GM23338 (cell line): ENCODE data around the gene TP53BP2. TPM values are rescaled to one million over a fixed set of nuclear protein-coding genes. Genes with fewer than 3 reads are reported as not detected.

Experiments used
- ATAC-seq: fragments of 200-7000 bp; cut with Tn5 transposase; 3 replicates; pipeline ENCODE4 v1.9.1; 2020
- DNase-seq: peaks from one replicate; pipeline ENCODE4 v3.0.0-alpha.2; 2015; ENCODE audit warnings: low spot score
- H2AFZ ChIP-seq: fragments of 200-600 bp; sonication (generic); 2 replicates; pipeline ENCODE4 v1.8.0; 2016; ENCODE audit warnings: antibody characterized with exemption, mild to moderate bottlenecking, moderate library complexity
- H3F3A ChIP-seq: fragments of 200-600 bp; sonication (generic); replicated peaks from 2 replicates; pipeline ENCODE4 v1.8.0; 2017; ENCODE audit warnings: antibody characterized with exemption, mixed run types, low read depth
- H3K27ac ChIP-seq: fragments of 200-600 bp; sonication (generic); 2 replicates; pipeline ENCODE4 v1.6.1; 2016; ENCODE audit warnings: low read depth
- H3K27me3 ChIP-seq: fragments of 200-600 bp; sonication (generic); 2 replicates; pipeline ENCODE4 v1.8.0; 2016; ENCODE audit warnings: mild to moderate bottlenecking, mixed run types, moderate library complexity; ENCODE audit not compliant: insufficient read depth
- H3K36me3 ChIP-seq: fragments of 200-600 bp; sonication (generic); 2 replicates; pipeline ENCODE4 v1.8.0; 2016; ENCODE audit warnings: mild to moderate bottlenecking; ENCODE audit not compliant: insufficient read depth
- H3K4me1 ChIP-seq: fragments of 200-600 bp; sonication (generic); 2 replicates; pipeline ENCODE4 v1.8.0; 2016; ENCODE audit warnings: mild to moderate bottlenecking, moderate library complexity; ENCODE audit not compliant: insufficient read depth
- H3K4me2 ChIP-seq: fragments of 200-600 bp; sonication (generic); 2 replicates; pipeline ENCODE4 v1.7.1; 2017; ENCODE audit warnings: mixed run types
- H3K4me3 ChIP-seq: fragments of 200-600 bp; sonication (generic); 2 replicates; pipeline ENCODE4 v1.6.1; 2016; ENCODE audit warnings: mixed run types
- H3K79me2 ChIP-seq: fragments of 200-600 bp; sonication (generic); replicated peaks from 2 replicates; pipeline ENCODE4 v1.8.0; 2017; ENCODE audit warnings: mild to moderate bottlenecking; ENCODE audit not compliant: insufficient read depth
- H3K9me2 ChIP-seq: fragments of 200-600 bp; sonication (generic); 2 replicates; pipeline ENCODE4 v1.8.0; 2017; ENCODE audit not compliant: insufficient read depth
- H4K20me1 ChIP-seq: fragments of 200-600 bp; sonication (generic); replicated peaks from 2 replicates; pipeline ENCODE4 v1.8.0; 2017; ENCODE audit warnings: mild to moderate bottlenecking; ENCODE audit not compliant: insufficient read depth
- H3K27ac Mint-ChIP-seq: 2 replicates; pipeline ENCODE4 v1.8.0; 2020; ENCODE audit warnings: inconsistent platforms, mild to moderate bottlenecking, moderate library complexity, mixed read lengths
- H3K27me3 Mint-ChIP-seq: 3 replicates; pipeline ENCODE4 v1.8.0; 2022; ENCODE audit warnings: low read depth, mild to moderate bottlenecking, moderate library complexity, mixed read lengths, inconsistent platforms; ENCODE audit not compliant: insufficient read depth, poor library complexity
- H3K36me3 Mint-ChIP-seq: 3 replicates; pipeline ENCODE4 v1.8.0; 2021; ENCODE audit warnings: low read depth, mild to moderate bottlenecking, inconsistent platforms, moderate library complexity, mixed read lengths
- H3K4me1 Mint-ChIP-seq: 3 replicates; pipeline ENCODE4 v1.8.0; 2020; ENCODE audit warnings: mild to moderate bottlenecking, inconsistent platforms, mixed read lengths
- H3K4me3 Mint-ChIP-seq: 3 replicates; pipeline ENCODE4 v1.8.0; 2021; ENCODE audit warnings: moderate library complexity, mild to moderate bottlenecking, inconsistent platforms, mixed read lengths
- H3K9me3 Mint-ChIP-seq: 3 replicates; pipeline ENCODE4 v1.8.0; 2020; ENCODE audit warnings: moderate library complexity, mild to moderate bottlenecking, inconsistent platforms, mixed read lengths
- CREB1 ChIP-seq: fragments of 250-450 bp; sonication (Bioruptor Pico); IDR thresholded peaks from 2 replicates; pipeline ENCODE4 v1.5.0; 2020; ENCODE audit warnings: low read depth, mild to moderate bottlenecking, moderate library complexity
- EZH2 ChIP-seq: fragments of 200-600 bp; sonication (generic); IDR thresholded peaks from one replicate; pipeline ENCODE4 v1.8.0; 2017; ENCODE audit warnings: antibody characterized with exemption, mild to moderate bottlenecking, low read depth; ENCODE audit not compliant: unreplicated experiment
- EZH2phosphoT487 ChIP-seq: fragments of 200-600 bp; sonication (generic); IDR thresholded peaks from one replicate; pipeline ENCODE4 v1.8.1; 2018; ENCODE audit warnings: antibody characterized with exemption; ENCODE audit not compliant: unreplicated experiment
- JUNB ChIP-seq: IDR thresholded peaks from one replicate; pipeline ENCODE4 v1.6.1; 2016; ENCODE audit warnings: antibody characterized with exemption; ENCODE audit not compliant: unreplicated experiment
- NANOG ChIP-seq: IDR thresholded peaks from 2 replicates; pipeline ENCODE4 v1.6.1; 2016; ENCODE audit warnings: antibody characterized with exemption, borderline replicate concordance
- POLR2AphosphoS5 ChIP-seq: IDR thresholded peaks from 2 replicates; pipeline ENCODE4 v1.6.1; 2016; ENCODE audit warnings: antibody characterized with exemption, low read depth
- STAT1 ChIP-seq: IDR thresholded peaks from one replicate; pipeline ENCODE4 v1.6.1; 2016; ENCODE audit warnings: antibody characterized with exemption; ENCODE audit not compliant: unreplicated experiment
- polyA plus RNA-seq: library from polyadenylated mRNA; unstranded; fragments of >200 nt; fragmentation: Nextera tagmentation; extraction: Ambion mirVana; gene quantifications from 2 replicates; pipeline ENCODE4 v1.2.1, GENCODE V29; 2016
- total RNA-seq: library from RNA; depleted of rRNA; stranded (reverse); fragments of >200 nt; shearing (Covaris generic); gene quantifications from 2 replicates; pipeline ENCODE4 v1.2.3, GENCODE V29; 2014
- TF ChIP-seq, protein P1 (sequence below): IDR thresholded peaks from one replicate; pipeline ENCODE4 v1.6.1; 2018; ENCODE audit warnings: antibody characterized with exemption; ENCODE audit not compliant: unreplicated experiment
- TF ChIP-seq, protein P2 (sequence below): IDR thresholded peaks from 2 replicates; pipeline ENCODE4 v1.6.1; 2016; ENCODE audit warnings: antibody characterized with exemption

TP53BP2 gene
- total and polyA plus RNA-seq, 2 experiments from 2014 or later: 10.1 to 32.9 TPM

DNA sequence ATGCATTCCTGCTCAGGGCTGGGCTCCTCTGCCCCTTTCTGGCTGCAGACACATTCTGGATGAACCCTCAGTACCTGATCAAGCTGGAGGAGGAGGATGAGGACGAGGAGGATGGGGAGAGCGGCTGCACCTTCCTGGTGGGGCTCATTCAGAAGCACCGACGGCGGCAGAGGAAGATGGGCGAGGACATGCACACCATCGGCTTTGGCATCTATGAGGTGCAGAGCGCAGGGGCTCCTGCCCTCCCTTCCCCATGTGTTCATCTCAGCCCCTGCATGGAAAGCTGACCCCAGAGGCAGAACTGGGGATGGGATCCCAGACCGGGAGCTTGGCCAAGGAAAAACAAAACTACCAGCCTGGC, 90.3 kb downstream of the TP53BP2 start:
- Histone ChIP-seq H3K4me2 (no peak overlapping the region), H2AFZ (no peak overlapping the region), H4K20me1 (no peaks in the 10 kb centered on the region), H3K27ac (no peak overlapping the region), H3K27me3 (no peaks in the 10 kb centered on the region), H3K79me2 (no peaks in the 10 kb centered on the region), H3F3A (no peaks in the 10 kb centered on the region), H3K36me3 (no peaks in the 10 kb centered on the region), H3K9me2 (peaks cover 2% of the 10 kb centered on the region; the same call in 1 of the 2 replicates), H3K4me1 (peaks cover 11% of the 10 kb centered on the region), H3K4me3 (no peak overlapping the region)
- Mint-ChIP-seq H3K4me1 (peaks cover 22% of the 10 kb centered on the region), H3K27ac (no peak overlapping the region), H3K36me3 (peaks cover 18% of the 10 kb centered on the region; the same call in 2 of the 3 replicates), H3K4me3 (no peak overlapping the region), H3K27me3 (peaks cover 2% of the 10 kb centered on the region), H3K9me3 (no peaks in the 10 kb centered on the region; the same call in 2 of the 3 replicates)
- TF ChIP-seq, protein P1, sequence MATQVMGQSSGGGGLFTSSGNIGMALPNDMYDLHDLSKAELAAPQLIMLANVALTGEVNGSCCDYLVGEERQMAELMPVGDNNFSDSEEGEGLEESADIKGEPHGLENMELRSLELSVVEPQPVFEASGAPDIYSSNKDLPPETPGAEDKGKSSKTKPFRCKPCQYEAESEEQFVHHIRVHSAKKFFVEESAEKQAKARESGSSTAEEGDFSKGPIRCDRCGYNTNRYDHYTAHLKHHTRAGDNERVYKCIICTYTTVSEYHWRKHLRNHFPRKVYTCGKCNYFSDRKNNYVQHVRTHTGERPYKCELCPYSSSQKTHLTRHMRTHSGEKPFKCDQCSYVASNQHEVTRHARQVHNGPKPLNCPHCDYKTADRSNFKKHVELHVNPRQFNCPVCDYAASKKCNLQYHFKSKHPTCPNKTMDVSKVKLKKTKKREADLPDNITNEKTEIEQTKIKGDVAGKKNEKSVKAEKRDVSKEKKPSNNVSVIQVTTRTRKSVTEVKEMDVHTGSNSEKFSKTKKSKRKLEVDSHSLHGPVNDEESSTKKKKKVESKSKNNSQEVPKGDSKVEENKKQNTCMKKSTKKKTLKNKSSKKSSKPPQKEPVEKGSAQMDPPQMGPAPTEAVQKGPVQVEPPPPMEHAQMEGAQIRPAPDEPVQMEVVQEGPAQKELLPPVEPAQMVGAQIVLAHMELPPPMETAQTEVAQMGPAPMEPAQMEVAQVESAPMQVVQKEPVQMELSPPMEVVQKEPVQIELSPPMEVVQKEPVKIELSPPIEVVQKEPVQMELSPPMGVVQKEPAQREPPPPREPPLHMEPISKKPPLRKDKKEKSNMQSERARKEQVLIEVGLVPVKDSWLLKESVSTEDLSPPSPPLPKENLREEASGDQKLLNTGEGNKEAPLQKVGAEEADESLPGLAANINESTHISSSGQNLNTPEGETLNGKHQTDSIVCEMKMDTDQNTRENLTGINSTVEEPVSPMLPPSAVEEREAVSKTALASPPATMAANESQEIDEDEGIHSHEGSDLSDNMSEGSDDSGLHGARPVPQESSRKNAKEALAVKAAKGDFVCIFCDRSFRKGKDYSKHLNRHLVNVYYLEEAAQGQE: no peak
- TF ChIP-seq EZH2phosphoT487 (no peak), EZH2 (no peak), POLR2AphosphoS5 (no peak), NANOG (no peak)
- TF ChIP-seq, protein P2, sequence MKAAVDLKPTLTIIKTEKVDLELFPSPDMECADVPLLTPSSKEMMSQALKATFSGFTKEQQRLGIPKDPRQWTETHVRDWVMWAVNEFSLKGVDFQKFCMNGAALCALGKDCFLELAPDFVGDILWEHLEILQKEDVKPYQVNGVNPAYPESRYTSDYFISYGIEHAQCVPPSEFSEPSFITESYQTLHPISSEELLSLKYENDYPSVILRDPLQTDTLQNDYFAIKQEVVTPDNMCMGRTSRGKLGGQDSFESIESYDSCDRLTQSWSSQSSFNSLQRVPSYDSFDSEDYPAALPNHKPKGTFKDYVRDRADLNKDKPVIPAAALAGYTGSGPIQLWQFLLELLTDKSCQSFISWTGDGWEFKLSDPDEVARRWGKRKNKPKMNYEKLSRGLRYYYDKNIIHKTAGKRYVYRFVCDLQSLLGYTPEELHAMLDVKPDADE: no peak
- no peak for DNase-seq
- no peak for ATAC-seq

DNA sequence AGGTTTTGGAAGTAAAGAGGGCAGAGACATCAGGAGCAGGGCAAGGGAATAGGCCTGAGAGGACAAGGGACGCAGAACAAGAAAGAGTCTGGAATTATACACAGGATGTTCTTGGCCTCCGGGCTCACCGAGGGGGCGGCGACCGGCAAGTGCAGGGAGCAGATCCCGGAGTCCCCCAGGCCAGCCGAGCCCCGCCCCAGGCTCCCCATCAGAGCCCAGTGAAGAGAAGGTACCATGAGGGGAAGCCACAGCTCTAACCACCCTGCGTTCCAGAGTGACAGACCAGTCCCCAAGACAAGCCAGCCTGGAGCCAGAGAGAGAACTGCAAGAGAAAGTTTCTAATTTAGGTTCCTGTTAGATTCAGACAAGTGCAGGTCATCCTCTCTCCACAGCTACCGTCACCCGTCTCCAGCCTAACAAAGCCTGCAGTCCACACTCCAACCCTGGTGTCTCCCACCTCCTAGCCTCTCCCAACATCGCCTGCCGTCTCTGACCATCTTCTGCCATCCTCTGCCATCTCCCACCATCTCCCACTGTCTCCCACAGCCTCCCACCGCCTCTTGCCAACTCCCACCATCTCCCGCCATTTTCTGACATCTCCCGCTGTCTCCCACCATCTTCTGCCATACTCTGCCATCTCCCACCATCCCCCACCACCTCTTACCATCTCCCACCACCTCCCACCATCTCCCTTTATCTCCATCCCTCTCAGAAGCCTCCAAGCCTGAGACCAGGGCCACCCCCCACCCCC, 90.9 kb downstream of the TP53BP2 start:
- H3K36me3 ChIP-seq: no peaks in the 10 kb centered on the region
- no peaks in the 10 kb centered on the region; the same call in 2 of the 3 replicates for H3K9me3 Mint-ChIP-seq
- no peak overlapping the region for H2AFZ ChIP-seq
- no peak overlapping the region for H3K4me3 ChIP-seq
- H3F3A ChIP-seq: no peaks in the 10 kb centered on the region
- H3K79me2 ChIP-seq: no peaks in the 10 kb centered on the region
- H3K4me1 Mint-ChIP-seq: peaks cover 22% of the 10 kb centered on the region
- peak overlapping the region; percentile 40; the same call in 1 of the 2 replicates for H3K27ac Mint-ChIP-seq
- peaks cover 11% of the 10 kb centered on the region for H3K4me1 ChIP-seq
- H3K4me3 Mint-ChIP-seq: no peak overlapping the region
- H3K27ac ChIP-seq: no peak overlapping the region
- no peaks in the 10 kb centered on the region for H3K27me3 ChIP-seq
- peaks cover 2% of the 10 kb centered on the region for H3K27me3 Mint-ChIP-seq
- no peak overlapping the region for H3K4me2 ChIP-seq
- no peaks in the 10 kb centered on the region for H4K20me1 ChIP-seq
- peaks cover 2% of the 10 kb centered on the region; the same call in 1 of the 2 replicates for H3K9me2 ChIP-seq
- peaks cover 18% of the 10 kb centered on the region for H3K36me3 Mint-ChIP-seq
- DNase-seq: no peak
- no peak for ATAC-seq
- TF ChIP-seq STAT1: no peak
- no peak for TF ChIP-seq EZH2phosphoT487
- TF ChIP-seq CREB1: no peak
- no peak for TF ChIP-seq POLR2AphosphoS5
- TF ChIP-seq, protein P1: no peak
- no peak for TF ChIP-seq JUNB
- no peak for TF ChIP-seq EZH2
